HEK293 (cell line): Measurements from ENCODE around the gene TTC9C.

Experiments used
- BCL11A ChIP-seq: fragments of 450-650 bp; formaldehyde crosslinking; IDR thresholded peaks from 2 replicates; pipeline ENCODE4 v1.5.1; 2016; ENCODE audit warnings: low read depth, missing biosample characterization, missing genetic modification characterization
- KLF1 ChIP-seq: fragments of 450-650 bp; formaldehyde crosslinking; IDR thresholded peaks from 2 replicates; pipeline ENCODE4 v1.5.1; 2016; ENCODE audit warnings: missing biosample characterization, missing genetic modification characterization
- KLF7 ChIP-seq: fragments of 450-650 bp; formaldehyde crosslinking; IDR thresholded peaks from 2 replicates; pipeline ENCODE4 v1.5.1; 2016; ENCODE audit warnings: missing biosample characterization, missing genetic modification characterization, borderline replicate concordance
- KLF9 ChIP-seq: fragments of 450-650 bp; formaldehyde crosslinking; IDR thresholded peaks from 2 replicates; pipeline ENCODE4 v1.5.1; 2016; ENCODE audit warnings: missing biosample characterization, missing genetic modification characterization, low read depth
- MZF1 ChIP-seq: fragments of 450-650 bp; formaldehyde crosslinking; IDR thresholded peaks from 2 replicates; pipeline ENCODE4 v1.5.1; 2017; ENCODE audit warnings: missing biosample characterization, missing genetic modification characterization, borderline replicate concordance
- OVOL3 ChIP-seq: fragments of 450-650 bp; formaldehyde crosslinking; IDR thresholded peaks from 2 replicates; pipeline ENCODE4 v1.5.1; 2016; ENCODE audit warnings: missing biosample characterization, missing genetic modification characterization
- PRDM10 ChIP-seq: fragments of 450-650 bp; formaldehyde crosslinking; IDR thresholded peaks from 2 replicates; pipeline ENCODE4 v1.5.1; 2016; ENCODE audit warnings: missing biosample characterization, missing genetic modification characterization
- PRDM4 ChIP-seq: fragments of 450-650 bp; formaldehyde crosslinking; IDR thresholded peaks from 2 replicates; pipeline ENCODE4 v1.5.1; 2017; ENCODE audit warnings: missing biosample characterization, missing genetic modification characterization
- ZBTB17 ChIP-seq: fragments of 450-650 bp; formaldehyde crosslinking; IDR thresholded peaks from 2 replicates; pipeline ENCODE4 v1.5.1; 2016; ENCODE audit warnings: missing biosample characterization, missing genetic modification characterization
- ZBTB8A ChIP-seq: fragments of 450-650 bp; formaldehyde crosslinking; IDR thresholded peaks from 2 replicates; pipeline ENCODE4 v1.5.1; 2016; ENCODE audit warnings: missing biosample characterization, missing genetic modification characterization
- ZFP3 ChIP-seq: fragments of 450-650 bp; formaldehyde crosslinking; IDR thresholded peaks from 2 replicates; pipeline ENCODE4 v1.5.1; 2016; ENCODE audit warnings: low read depth, missing biosample characterization, missing genetic modification characterization
- ZNF133 ChIP-seq: fragments of 450-650 bp; formaldehyde crosslinking; IDR thresholded peaks from 2 replicates; pipeline ENCODE4 v1.5.1; 2016; ENCODE audit warnings: missing biosample characterization, missing genetic modification characterization
- ZNF148 ChIP-seq: fragments of 450-650 bp; formaldehyde crosslinking; IDR thresholded peaks from 2 replicates; pipeline ENCODE4 v1.5.0; 2017; ENCODE audit warnings: missing biosample characterization, missing genetic modification characterization, borderline replicate concordance
- ZNF544 ChIP-seq: fragments of 450-650 bp; formaldehyde crosslinking; IDR thresholded peaks from 2 replicates; pipeline ENCODE4 v1.5.0; 2017; ENCODE audit warnings: missing biosample characterization, missing genetic modification characterization
- ZNF558 ChIP-seq: fragments of 450-650 bp; formaldehyde crosslinking; IDR thresholded peaks from 2 replicates; pipeline ENCODE4 v1.5.1; 2016; ENCODE audit warnings: missing biosample characterization, missing genetic modification characterization
- ZNF623 ChIP-seq: fragments of 450-650 bp; formaldehyde crosslinking; IDR thresholded peaks from 2 replicates; pipeline ENCODE4 v1.5.1; 2016; ENCODE audit warnings: missing biosample characterization, missing genetic modification characterization
- ZNF629 ChIP-seq: fragments of 450-650 bp; formaldehyde crosslinking; IDR thresholded peaks from 2 replicates; pipeline ENCODE4 v1.5.1; 2017; ENCODE audit warnings: missing biosample characterization, missing genetic modification characterization
- ZNF658 ChIP-seq: fragments of 450-650 bp; formaldehyde crosslinking; IDR thresholded peaks from 2 replicates; pipeline ENCODE4; 2016; ENCODE audit warnings: missing biosample characterization, missing genetic modification characterization
- ZSCAN5A ChIP-seq: fragments of 450-650 bp; formaldehyde crosslinking; IDR thresholded peaks from 2 replicates; pipeline ENCODE4 v1.5.1; 2016; ENCODE audit warnings: missing biosample characterization, missing genetic modification characterization
- TF ChIP-seq, protein P1 (sequence below): fragments of 450-650 bp; formaldehyde crosslinking; IDR thresholded peaks from 2 replicates; pipeline ENCODE4 v1.5.1; 2016; ENCODE audit warnings: missing biosample characterization, missing genetic modification characterization, low read depth
- TF ChIP-seq, protein P2 (sequence below): fragments of 450-650 bp; formaldehyde crosslinking; IDR thresholded peaks from 2 replicates; pipeline ENCODE4 v1.5.1; 2016; ENCODE audit warnings: missing biosample characterization, missing genetic modification characterization
- TF ChIP-seq, protein P3 (sequence below): fragments of 450-650 bp; formaldehyde crosslinking; IDR thresholded peaks from 2 replicates; pipeline ENCODE4 v1.5.1; 2017; ENCODE audit warnings: missing biosample characterization, missing genetic modification characterization

TTC9C gene

GRCh38 chr11:62771144-62772021 lies 43.1 kb downstream of the TTC9C start, which contains the start of gene TAF6L (continued):
- TF ChIP-seq ZNF148 (no peak), ZNF558 (tag by site-specific recombination) (no peak), ZNF658 (tag by site-specific recombination) (no peak), MZF1 (tag by site-specific recombination) (no peak), ZNF544 (tag by site-specific recombination) (no peak), PRDM10 (tag by site-specific recombination) (no peak), KLF7 (tag by site-specific recombination) (peak; percentile 69), ZBTB8A (peak; percentile 45), KLF9 (tag by site-specific recombination) (peak; percentile 95), PRDM4 (tag by site-specific recombination) (peak; percentile 24; the same call in 1 of the 2 replicates), KLF1 (tag by site-specific recombination) (peak; percentile 80), BCL11A (peak; percentile 99), ZSCAN5A (tag by site-specific recombination) (0 out of 2 replicates have a peak, but pooled peaks have one; percentile 67), ZNF623 (tag by site-specific recombination) (no peak), ZFP3 (tag by site-specific recombination) (no peak), ZBTB17 (tag by site-specific recombination) (peak; percentile 71), ZNF629 (peak; percentile 58; the same call in 1 of the 2 replicates), ZNF133 (tag by site-specific recombination) (no peak), OVOL3 (tag by site-specific recombination) (0 out of 2 replicates have a peak, but pooled peaks have one; percentile 37)
- TF ChIP-seq, protein P1, sequence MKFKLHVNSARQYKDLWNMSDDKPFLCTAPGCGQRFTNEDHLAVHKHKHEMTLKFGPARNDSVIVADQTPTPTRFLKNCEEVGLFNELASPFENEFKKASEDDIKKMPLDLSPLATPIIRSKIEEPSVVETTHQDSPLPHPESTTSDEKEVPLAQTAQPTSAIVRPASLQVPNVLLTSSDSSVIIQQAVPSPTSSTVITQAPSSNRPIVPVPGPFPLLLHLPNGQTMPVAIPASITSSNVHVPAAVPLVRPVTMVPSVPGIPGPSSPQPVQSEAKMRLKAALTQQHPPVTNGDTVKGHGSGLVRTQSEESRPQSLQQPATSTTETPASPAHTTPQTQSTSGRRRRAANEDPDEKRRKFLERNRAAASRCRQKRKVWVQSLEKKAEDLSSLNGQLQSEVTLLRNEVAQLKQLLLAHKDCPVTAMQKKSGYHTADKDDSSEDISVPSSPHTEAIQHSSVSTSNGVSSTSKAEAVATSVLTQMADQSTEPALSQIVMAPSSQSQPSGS (tag by site-specific recombination) = no peak
- TF ChIP-seq, protein P2, sequence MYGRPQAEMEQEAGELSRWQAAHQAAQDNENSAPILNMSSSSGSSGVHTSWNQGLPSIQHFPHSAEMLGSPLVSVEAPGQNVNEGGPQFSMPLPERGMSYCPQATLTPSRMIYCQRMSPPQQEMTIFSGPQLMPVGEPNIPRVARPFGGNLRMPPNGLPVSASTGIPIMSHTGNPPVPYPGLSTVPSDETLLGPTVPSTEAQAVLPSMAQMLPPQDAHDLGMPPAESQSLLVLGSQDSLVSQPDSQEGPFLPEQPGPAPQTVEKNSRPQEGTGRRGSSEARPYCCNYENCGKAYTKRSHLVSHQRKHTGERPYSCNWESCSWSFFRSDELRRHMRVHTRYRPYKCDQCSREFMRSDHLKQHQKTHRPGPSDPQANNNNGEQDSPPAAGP (tag by site-specific recombination) = peak; percentile 79; the same call in 1 of the 2 replicates
- TF ChIP-seq, protein P3, sequence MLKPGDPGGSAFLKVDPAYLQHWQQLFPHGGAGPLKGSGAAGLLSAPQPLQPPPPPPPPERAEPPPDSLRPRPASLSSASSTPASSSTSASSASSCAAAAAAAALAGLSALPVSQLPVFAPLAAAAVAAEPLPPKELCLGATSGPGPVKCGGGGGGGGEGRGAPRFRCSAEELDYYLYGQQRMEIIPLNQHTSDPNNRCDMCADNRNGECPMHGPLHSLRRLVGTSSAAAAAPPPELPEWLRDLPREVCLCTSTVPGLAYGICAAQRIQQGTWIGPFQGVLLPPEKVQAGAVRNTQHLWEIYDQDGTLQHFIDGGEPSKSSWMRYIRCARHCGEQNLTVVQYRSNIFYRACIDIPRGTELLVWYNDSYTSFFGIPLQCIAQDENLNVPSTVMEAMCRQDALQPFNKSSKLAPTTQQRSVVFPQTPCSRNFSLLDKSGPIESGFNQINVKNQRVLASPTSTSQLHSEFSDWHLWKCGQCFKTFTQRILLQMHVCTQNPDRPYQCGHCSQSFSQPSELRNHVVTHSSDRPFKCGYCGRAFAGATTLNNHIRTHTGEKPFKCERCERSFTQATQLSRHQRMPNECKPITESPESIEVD = no peak
